Kidney (tissue), 14 donors: ENCODE measurements around the gene TRIM28. TPM values are rescaled to one million over a fixed set of nuclear protein-coding genes. Genes with fewer than 3 reads are reported as not detected.

Source experiments
- DNase-seq, 5 donors: peaks; one replicate each; pipeline ENCODE4 v3.0.0-alpha.2; 2013 to 2020
- FAIRE-seq: peaks from 2 replicates; lab custom pipeline; 2012; peaks lifted over from hg19 to GRCh38; lab: Jason Lieb, UNC
- H3K27ac ChIP-seq, 2 donors: one replicate each; pipeline ENCODE4 v1.7.0; 2013; ENCODE audit warnings: low read depth in 2 of 2, low read length in 2 of 2, inconsistent platforms in 1 of 2
- H3K27me3 ChIP-seq: one replicate; pipeline ENCODE4 v1.7.1; 2013; ENCODE audit warnings: low read length, inconsistent platforms; ENCODE audit not compliant: control insufficient read depth, insufficient read depth
- H3K36me3 ChIP-seq, 3 donors: one replicate each; pipeline versions ENCODE4 v1.7.0 to v1.7.1; 2013; ENCODE audit warnings: low read length in 3 of 3, control low read depth in 1 of 3, inconsistent platforms in 1 of 3; ENCODE audit not compliant: insufficient read depth in 3 of 3, control insufficient read depth in 2 of 3
- H3K4me1 ChIP-seq, 3 donors: one replicate each; pipeline versions ENCODE4 v1.7.0 to v1.7.1; 2013; ENCODE audit warnings: low read length in 3 of 3, inconsistent platforms in 1 of 3, low read depth in 1 of 3; ENCODE audit not compliant: control insufficient read depth in 2 of 3, insufficient read depth in 2 of 3
- H3K4me3 ChIP-seq, 3 donors: one replicate each; pipeline versions ENCODE4 v1.7.0 to v1.8.1; 2013; ENCODE audit warnings: low read length in 3 of 3, control low read depth in 1 of 3, inconsistent platforms in 1 of 3
- H3K9ac ChIP-seq, 3 donors: one replicate each; pipeline versions ENCODE4 v1.7.0 to v1.7.1; 2013; ENCODE audit warnings: low read length in 3 of 3, control low read depth in 1 of 3, inconsistent platforms in 1 of 3
- H3K9me3 ChIP-seq, 3 donors: one replicate each; pipeline versions ENCODE4 v1.7.0 to v1.7.1; 2013; ENCODE audit warnings: low read length in 3 of 3, control low read depth in 1 of 3, inconsistent platforms in 1 of 3; ENCODE audit not compliant: control insufficient read depth in 2 of 3, insufficient read depth in 1 of 3
- CTCF ChIP-seq: IDR thresholded peaks from 3 replicates; pipeline ENCODE4 v1.5.1; 2012; ENCODE audit warnings: mild to moderate bottlenecking, moderate library complexity, borderline replicate concordance; ENCODE audit not compliant: insufficient read depth; ENCODE audit errors: extremely low read depth
- intact Hi-C: fragments of 100-400 bp; cut with DNase I; formaldehyde crosslinking; loops from one replicate; pipeline ENCODE4 v1.11.1; 2022
- polyA plus RNA-seq: library from polyadenylated mRNA; stranded (reverse); fragments of 350-450 nt; fragmentation: Illumina TruSeq; extraction: RNeasy Lipid Tissue Mini Kit (QIAGEN cat#74804); gene quantifications from one replicate; pipeline ENCODE4 v1.2.3, GENCODE V29; 2014; ENCODE audit warnings: low read depth, low replicate concordance; ENCODE audit not compliant: insufficient read depth
- total RNA-seq: library from RNA; stranded (reverse); fragmentation: NEBNext Ultra II Directional; extraction: Animal tissue kit (Norgen Biotek cat#: 25700); gene quantifications from one replicate; pipeline ENCODE4 v1.2.1, GENCODE V29; 2021
- donor health status: control.
- donor health status: control.
- donor health status: control.
- donor health status: control.
- donor health status: control.
- donor health status: DM: yes; HTN: yes; CAD: no.
- donor health status: Normal renal cell carcinoma (clear cell type).

TRIM28 gene
- total and polyA plus RNA-seq, 2 donors from 2014 or later = 191 to 229 TPM

GRCh38 chr19:58569943-58570670, 26.2 kb downstream of the TRIM28 start:
- H3K27me3 ChIP-seq = no peaks in the 10 kb centered on the region
- peak in 1 of 5 donors; percentile 66 for DNase-seq
- H3K9me3 ChIP-seq = no peaks in the 10 kb centered on the region
- FAIRE-seq = no peak
- H3K4me3 ChIP-seq = no peak overlapping the region
- H3K36me3 ChIP-seq = peaks cover 3 to 5% (median 4%) of the 10 kb centered on the region in 3 donors
- no peak for TF ChIP-seq CTCF
- intact Hi-C loops = no loop called here
- peaks cover 3 to 13% (median 11%) of the 10 kb centered on the region in 3 donors for H3K4me1 ChIP-seq
- H3K9ac ChIP-seq = no peak overlapping the region
- no peak overlapping the region for H3K27ac ChIP-seq

GRCh38 chr19:58570770-58571574, 27.1 kb downstream of the TRIM28 start:
- intact Hi-C loops = no loop called here
- Histone ChIP-seq H3K4me1 (peaks cover 3 to 13% (median 11%) of the 10 kb centered on the region in 3 donors), H3K4me3 (no peak overlapping the region), H3K9ac (no peak overlapping the region), H3K27me3 (no peaks in the 10 kb centered on the region), H3K27ac (no peak overlapping the region), H3K9me3 (no peaks in the 10 kb centered on the region), H3K36me3 (peaks cover 3 to 5% (median 4%) of the 10 kb centered on the region in 3 donors)
- no peak for TF ChIP-seq CTCF
- DNase-seq = peak in 1 of 5 donors; percentile 83
- no peak for FAIRE-seq

GRCh38 chr19:58571575-58571947, 27.7 kb downstream of the TRIM28 start:
- H3K27me3 ChIP-seq = no peaks in the 10 kb centered on the region
- H3K4me3 ChIP-seq = peak overlapping the region in 1 of 3 donors; percentile 81
- DNase-seq (peak in 1 of 5 donors; percentile 56), FAIRE-seq (no peak)
- peaks cover 3 to 13% (median 11%) of the 10 kb centered on the region in 3 donors for H3K4me1 ChIP-seq
- H3K9me3 ChIP-seq = no peaks in the 10 kb centered on the region
- no peak overlapping the region for H3K27ac ChIP-seq
- H3K36me3 ChIP-seq = peaks cover 3 to 5% (median 4%) of the 10 kb centered on the region in 3 donors
- no peak for TF ChIP-seq CTCF
- no peak overlapping the region for H3K9ac ChIP-seq
- intact Hi-C loops = no loop called here
